ENCODE measurements around the gene ACER3.
"Not testable (repeated sequence)": the region's sequence is repeated elsewhere in the genome, so short reads cannot be mapped to it uniquely, and the experiment has no call there.

The ACER3 gene

GRCh38 chr11:77047007-77047927 is 186.5 kb downstream of the ACER3 start:
- peak; percentile 72 for TF ChIP-seq CTCF (conservative IDR thresholded peaks at IDR 0.05; ENCODE audit: low read length)
- H3K4me3 ChIP-seq (ENCODE audit: low read length), result peak overlapping the region; percentile 57
- DNase-seq (ENCODE audit: low read depth), result peak; percentile 90

- DNase-seq (ENCODE audit: low read depth); H3K4me3 ChIP-seq (ENCODE audit: low read length): not testable (repeated sequence)
Measured at GRCh38 chr11:77047928-77048446, 187.3 kb downstream of the ACER3 start.

GRCh38 chr11:77049026-77049425 is 188.3 kb downstream of the ACER3 start:
- no peak for DNase-seq (ENCODE audit: low read depth)
- H3K4me3 ChIP-seq (ENCODE audit: low read length), result no peak overlapping the region
- no peak for TF ChIP-seq CTCF (conservative IDR thresholded peaks at IDR 0.05; ENCODE audit: low read length)

- DNase-seq (ENCODE audit: low read depth), result no peak
- TF ChIP-seq CTCF (conservative IDR thresholded peaks at IDR 0.05; ENCODE audit: low read length), result no peak
- H3K4me3 ChIP-seq (ENCODE audit: low read length), result no peak overlapping the region
Measured at GRCh38 chr11:77051511-77051910, 190.8 kb downstream of the ACER3 start.

GRCh38 chr11:77052518-77052917 is 191.8 kb downstream of the ACER3 start:
- H3K4me3 ChIP-seq (ENCODE audit: low read length), result no peak overlapping the region
- DNase-seq (ENCODE audit: low read depth), result no peak
- TF ChIP-seq CTCF (conservative IDR thresholded peaks at IDR 0.05; ENCODE audit: low read length), result no peak

GRCh38 chr11:77053217-77054015 is 192.7 kb downstream of the ACER3 start:
- no peak for DNase-seq (ENCODE audit: low read depth)
- TF ChIP-seq CTCF (conservative IDR thresholded peaks at IDR 0.05; ENCODE audit: low read length), result no peak
- no peak overlapping the region for H3K4me3 ChIP-seq (ENCODE audit: low read length)

- no peak for DNase-seq (ENCODE audit: low read depth)
- TF ChIP-seq CTCF (conservative IDR thresholded peaks at IDR 0.05; ENCODE audit: low read length), result no peak
- no peak overlapping the region for H3K4me3 ChIP-seq (ENCODE audit: low read length)
Measured at GRCh38 chr11:77054084-77054483, 193.4 kb downstream of the ACER3 start.
